ENCODE results near the gene ZFYVE21. TPM values are rescaled to one million over a fixed set of nuclear protein-coding genes. Genes with fewer than 3 reads are reported as not detected.

The ZFYVE21 gene
- total RNA-seq, 1 experiment from 2014 or later = 66.2 TPM

DNA sequence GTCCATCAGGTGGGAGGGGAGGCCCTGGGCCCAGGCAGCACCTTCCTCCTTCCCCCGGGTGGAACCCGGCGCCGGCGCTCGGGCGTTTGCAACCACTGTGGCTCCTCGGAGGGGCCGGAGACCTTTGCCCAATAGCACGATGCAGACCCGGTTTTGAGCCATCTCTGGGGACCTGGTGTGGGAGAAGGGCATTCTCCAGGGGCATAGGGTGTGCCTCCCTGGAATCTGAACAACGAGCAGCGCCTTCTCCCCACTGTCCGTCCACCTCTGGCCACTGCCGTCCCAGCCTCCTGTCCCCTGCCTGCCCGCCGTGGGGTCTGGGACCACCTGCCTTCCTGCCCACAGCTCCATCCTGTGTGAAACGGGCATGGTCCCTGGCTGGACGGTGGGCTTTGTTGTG, 12.5 kb downstream of the ZFYVE21 start:
- no peaks in the 10 kb centered on the region for H3K9me3 ChIP-seq
- H3K4me1 ChIP-seq = no peaks in the 10 kb centered on the region
- TF ChIP-seq, protein P1, sequence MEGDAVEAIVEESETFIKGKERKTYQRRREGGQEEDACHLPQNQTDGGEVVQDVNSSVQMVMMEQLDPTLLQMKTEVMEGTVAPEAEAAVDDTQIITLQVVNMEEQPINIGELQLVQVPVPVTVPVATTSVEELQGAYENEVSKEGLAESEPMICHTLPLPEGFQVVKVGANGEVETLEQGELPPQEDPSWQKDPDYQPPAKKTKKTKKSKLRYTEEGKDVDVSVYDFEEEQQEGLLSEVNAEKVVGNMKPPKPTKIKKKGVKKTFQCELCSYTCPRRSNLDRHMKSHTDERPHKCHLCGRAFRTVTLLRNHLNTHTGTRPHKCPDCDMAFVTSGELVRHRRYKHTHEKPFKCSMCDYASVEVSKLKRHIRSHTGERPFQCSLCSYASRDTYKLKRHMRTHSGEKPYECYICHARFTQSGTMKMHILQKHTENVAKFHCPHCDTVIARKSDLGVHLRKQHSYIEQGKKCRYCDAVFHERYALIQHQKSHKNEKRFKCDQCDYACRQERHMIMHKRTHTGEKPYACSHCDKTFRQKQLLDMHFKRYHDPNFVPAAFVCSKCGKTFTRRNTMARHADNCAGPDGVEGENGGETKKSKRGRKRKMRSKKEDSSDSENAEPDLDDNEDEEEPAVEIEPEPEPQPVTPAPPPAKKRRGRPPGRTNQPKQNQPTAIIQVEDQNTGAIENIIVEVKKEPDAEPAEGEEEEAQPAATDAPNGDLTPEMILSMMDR (IDR thresholded peaks at IDR 0.05; ENCODE audit: insufficient read depth in 1 of 2, low read depth in 1 of 2, low read length in 1 of 2, severe bottlenecking in 1 of 2, unreplicated experiment in 1 of 2) = no peak
- intact Hi-C loops (cut with micrococcal nuclease; ENCODE audit: unreplicated experiment) = no loop called here
- H3K27me3 Mint-ChIP-seq (ENCODE audit: insufficient read depth, unreplicated experiment) = no peaks in the 10 kb centered on the region
- H3K36me3 ChIP-seq (ENCODE audit: control insufficient read depth, insufficient read depth, low read length) = peaks cover 2% of the 10 kb centered on the region; the same call in 1 of the 2 replicates
- DNase-seq = no peak
- no peaks in the 10 kb centered on the region for H3K4me1 Mint-ChIP-seq (ENCODE audit: low read depth, unreplicated experiment)
- CTCF ChIA-PET = no interaction called here
- peaks cover 33% of the 10 kb centered on the region for H3K36me3 Mint-ChIP-seq (ENCODE audit: insufficient read depth, unreplicated experiment)
- H3K27ac Mint-ChIP-seq (ENCODE audit: unreplicated experiment) = no peak overlapping the region
- no peaks in the 10 kb centered on the region for H3K9me3 Mint-ChIP-seq (ENCODE audit: unreplicated experiment)
- BruUV-seq (replicated peaks) = no TSS peak
- POLR2A ChIA-PET = no interaction called here
- no peaks in the 10 kb centered on the region for H3K27me3 ChIP-seq (replicated peaks; ENCODE audit: control insufficient read depth, insufficient read depth, low read length)
- H3K4me3 Mint-ChIP-seq (ENCODE audit: unreplicated experiment) = no peak overlapping the region
- no peak overlapping the region for H3K4me3 ChIP-seq (ENCODE audit: low read depth, low read length)

DNA sequence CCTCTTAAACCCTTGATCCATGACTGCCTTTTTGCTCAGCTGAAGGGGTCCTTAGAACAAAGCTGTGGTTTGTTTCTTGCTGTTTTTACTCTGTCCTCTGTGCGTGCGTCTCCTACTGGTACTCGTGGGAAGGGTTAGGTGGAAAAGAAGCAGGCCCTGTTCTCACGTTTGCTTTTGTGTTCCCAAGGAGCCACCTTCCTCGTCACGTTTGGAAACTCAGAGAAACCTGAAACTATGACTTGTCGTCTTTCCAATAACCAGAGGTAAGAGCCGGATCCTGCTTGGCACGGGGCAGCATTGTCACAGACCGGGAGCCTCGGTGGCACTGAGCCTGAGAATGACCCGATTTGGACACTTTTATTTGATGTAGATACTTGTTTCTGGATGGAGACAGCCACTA, 13.1 kb downstream of the ZFYVE21 start:
- H3K9me3 ChIP-seq = no peaks in the 10 kb centered on the region
- H3K36me3 Mint-ChIP-seq (ENCODE audit: insufficient read depth, unreplicated experiment) = peaks cover 33% of the 10 kb centered on the region
- H3K4me3 ChIP-seq (ENCODE audit: low read depth, low read length) = no peak overlapping the region
- H3K27me3 Mint-ChIP-seq (ENCODE audit: insufficient read depth, unreplicated experiment) = no peaks in the 10 kb centered on the region
- no peaks in the 10 kb centered on the region for H3K4me1 Mint-ChIP-seq (ENCODE audit: low read depth, unreplicated experiment)
- BruUV-seq (replicated peaks) = no TSS peak
- H3K9me3 Mint-ChIP-seq (ENCODE audit: unreplicated experiment) = no peaks in the 10 kb centered on the region
- H3K27me3 ChIP-seq (replicated peaks; ENCODE audit: control insufficient read depth, insufficient read depth, low read length) = no peaks in the 10 kb centered on the region
- DNase-seq = no peak
- H3K27ac Mint-ChIP-seq (ENCODE audit: unreplicated experiment) = no peak overlapping the region
- POLR2A ChIA-PET = no interaction called here
- H3K4me3 Mint-ChIP-seq (ENCODE audit: unreplicated experiment) = no peak overlapping the region
- peaks cover 2% of the 10 kb centered on the region; the same call in 1 of the 2 replicates for H3K36me3 ChIP-seq (ENCODE audit: control insufficient read depth, insufficient read depth, low read length)
- H3K4me1 ChIP-seq = no peaks in the 10 kb centered on the region
- TF ChIP-seq, protein P1 (IDR thresholded peaks at IDR 0.05; ENCODE audit: insufficient read depth in 1 of 2, low read depth in 1 of 2, low read length in 1 of 2, severe bottlenecking in 1 of 2, unreplicated experiment in 1 of 2) = no peak
- intact Hi-C loops (cut with micrococcal nuclease; ENCODE audit: unreplicated experiment) = no loop called here
- CTCF ChIA-PET = no interaction called here

DNA sequence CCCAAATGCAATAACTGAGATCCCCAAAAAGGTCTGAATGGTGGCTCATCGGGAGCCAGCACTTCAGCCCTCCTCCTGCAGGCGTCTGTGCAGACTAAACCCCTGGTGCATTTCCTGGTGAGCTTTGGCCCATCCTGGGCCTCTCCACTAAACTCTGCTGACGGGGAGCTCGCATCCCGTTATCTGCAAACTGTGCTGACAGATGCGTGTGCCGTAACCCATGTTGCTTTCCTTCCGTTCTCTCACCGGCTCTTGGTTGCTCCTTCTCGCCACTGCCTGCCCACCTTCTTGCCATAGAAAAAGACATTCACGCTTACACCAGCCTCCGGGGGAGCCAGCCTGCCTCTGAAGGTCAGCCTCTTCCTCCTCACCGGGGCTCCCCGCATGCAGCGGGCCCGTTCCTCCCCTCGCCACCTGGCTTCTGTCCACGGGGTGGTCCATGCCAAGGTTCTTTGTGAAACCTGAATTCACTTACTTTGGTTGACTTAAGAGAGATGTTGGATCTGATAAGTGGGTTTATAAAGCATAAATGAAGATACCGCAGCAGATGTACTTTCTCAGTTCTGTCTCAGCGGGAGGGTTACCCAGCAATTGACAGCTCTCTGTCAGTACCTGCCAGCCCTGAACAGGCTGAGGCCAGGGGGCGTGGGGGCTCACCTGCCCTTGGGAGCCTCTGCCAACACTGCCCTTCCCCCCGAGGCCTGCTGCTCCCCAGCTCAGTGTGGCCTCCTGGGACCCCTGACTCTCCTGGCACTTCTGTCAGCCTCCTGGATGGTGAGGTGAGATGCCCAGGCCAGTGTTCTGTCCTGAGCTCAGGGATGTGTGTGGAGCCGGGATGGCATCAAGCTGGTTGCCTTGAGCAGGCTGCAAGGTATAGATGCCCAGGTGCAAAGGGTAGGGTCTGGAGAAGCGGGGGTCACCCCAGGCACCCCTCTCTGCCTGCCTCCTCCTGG, 14.2 kb downstream of the ZFYVE21 start:
- TF ChIP-seq, protein P1 (IDR thresholded peaks at IDR 0.05; ENCODE audit: insufficient read depth in 1 of 2, low read depth in 1 of 2, low read length in 1 of 2, severe bottlenecking in 1 of 2, unreplicated experiment in 1 of 2) = no peak
- POLR2A ChIA-PET = no interaction called here
- no peaks in the 10 kb centered on the region for H3K27me3 Mint-ChIP-seq (ENCODE audit: insufficient read depth, unreplicated experiment)
- peaks cover 33% of the 10 kb centered on the region for H3K36me3 Mint-ChIP-seq (ENCODE audit: insufficient read depth, unreplicated experiment)
- CTCF ChIA-PET = no interaction called here
- Histone ChIP-seq H3K9me3 (no peaks in the 10 kb centered on the region), H3K4me1 (no peaks in the 10 kb centered on the region), H3K4me3 (ENCODE audit: low read depth, low read length) (no peak overlapping the region), H3K36me3 (ENCODE audit: control insufficient read depth, insufficient read depth, low read length) (peaks cover 2% of the 10 kb centered on the region; the same call in 1 of the 2 replicates), H3K27me3 (replicated peaks; ENCODE audit: control insufficient read depth, insufficient read depth, low read length) (no peaks in the 10 kb centered on the region)
- no peak overlapping the region for H3K27ac Mint-ChIP-seq (ENCODE audit: unreplicated experiment)
- H3K4me1 Mint-ChIP-seq (ENCODE audit: low read depth, unreplicated experiment) = no peaks in the 10 kb centered on the region
- BruUV-seq (replicated peaks) = no TSS peak
- DNase-seq = no peak
- intact Hi-C loops (cut with micrococcal nuclease; ENCODE audit: unreplicated experiment) = no loop called here
- H3K9me3 Mint-ChIP-seq (ENCODE audit: unreplicated experiment) = no peaks in the 10 kb centered on the region
- H3K4me3 Mint-ChIP-seq (ENCODE audit: unreplicated experiment) = no peak overlapping the region

All from Caco-2 (cell line).